GM12891 (cell line): ENCODE results near the gene PTGDR. TPM values are rescaled to one million over a fixed set of nuclear protein-coding genes. Genes with fewer than 3 reads are reported as not detected.

ENCODE experiments used
- DNase-seq: peaks from one replicate; pipeline ENCODE4 v3.0.0; 2011; ENCODE audit warnings: low spot score; ENCODE audit not compliant: insufficient read length
- FAIRE-seq: peaks from 2 replicates; lab custom pipeline; 2011; peaks lifted over from hg19 to GRCh38; lab: Jason Lieb, UNC
- PAX5 ChIP-seq: IDR thresholded peaks from 2 replicates; pipeline ENCODE4 v1.6.1; 2011; ENCODE audit warnings: low read length, moderate library complexity, mild to moderate bottlenecking; ENCODE audit not compliant: insufficient read depth, severe bottlenecking
- POLR2A ChIP-seq: IDR thresholded peaks from 2 replicates; pipeline ENCODE4 v1.6.1; 2011; ENCODE audit warnings: low read depth, low read length, control low read depth
- POLR2AphosphoS5 ChIP-seq: IDR thresholded peaks from 2 replicates; pipeline ENCODE4 v1.6.1; 2011; ENCODE audit warnings: low read depth, low read length, control low read depth
- POU2F2 ChIP-seq: IDR thresholded peaks from 2 replicates; pipeline ENCODE4 v1.6.1; 2011; ENCODE audit warnings: low read depth, mild to moderate bottlenecking, control low read depth, low read length, moderate library complexity
- SPI1 ChIP-seq: IDR thresholded peaks from 2 replicates; pipeline ENCODE4 v1.6.1; 2011; ENCODE audit warnings: low read depth, low read length, control low read depth
- TAF1 ChIP-seq: IDR thresholded peaks from 2 replicates; pipeline ENCODE4 v1.6.1; 2011; ENCODE audit warnings: low read depth, low read length, control low read depth
- polyA plus RNA-seq: library from polyadenylated mRNA; unstranded; fragments of >200 nt; gene quantifications from one replicate; pipeline ENCODE4 v1.2.1, GENCODE V29; 2012; ENCODE audit warnings: low read depth, missing spikeins, inconsistent platforms; ENCODE audit not compliant: missing spikeins

Gene PTGDR
- not detected for polyA plus RNA-seq

- DNase-seq (no peak), FAIRE-seq (no peak)
- TF ChIP-seq TAF1 (no peak), POLR2AphosphoS5 (no peak), POLR2A (no peak), SPI1 (no peak), PAX5 (no peak), POU2F2 (no peak)
These were observed at the start of gene PTGDR for GRCh38 chr14:52267501-52268278. Gene PTGDR, plus strand, starts transcription at chr14:52267698. Its CDS starts 117 bp downstream, at chr14:52267815.

GRCh38 chr14:52219488-52220084, 47.9 kb upstream of the PTGDR start:
- TF ChIP-seq TAF1: no peak
- TF ChIP-seq POLR2AphosphoS5: no peak
- no peak for TF ChIP-seq SPI1
- TF ChIP-seq PAX5: no peak
- no peak for TF ChIP-seq POU2F2
- no peak for TF ChIP-seq POLR2A
- FAIRE-seq (no peak), DNase-seq (no peak)

DNA sequence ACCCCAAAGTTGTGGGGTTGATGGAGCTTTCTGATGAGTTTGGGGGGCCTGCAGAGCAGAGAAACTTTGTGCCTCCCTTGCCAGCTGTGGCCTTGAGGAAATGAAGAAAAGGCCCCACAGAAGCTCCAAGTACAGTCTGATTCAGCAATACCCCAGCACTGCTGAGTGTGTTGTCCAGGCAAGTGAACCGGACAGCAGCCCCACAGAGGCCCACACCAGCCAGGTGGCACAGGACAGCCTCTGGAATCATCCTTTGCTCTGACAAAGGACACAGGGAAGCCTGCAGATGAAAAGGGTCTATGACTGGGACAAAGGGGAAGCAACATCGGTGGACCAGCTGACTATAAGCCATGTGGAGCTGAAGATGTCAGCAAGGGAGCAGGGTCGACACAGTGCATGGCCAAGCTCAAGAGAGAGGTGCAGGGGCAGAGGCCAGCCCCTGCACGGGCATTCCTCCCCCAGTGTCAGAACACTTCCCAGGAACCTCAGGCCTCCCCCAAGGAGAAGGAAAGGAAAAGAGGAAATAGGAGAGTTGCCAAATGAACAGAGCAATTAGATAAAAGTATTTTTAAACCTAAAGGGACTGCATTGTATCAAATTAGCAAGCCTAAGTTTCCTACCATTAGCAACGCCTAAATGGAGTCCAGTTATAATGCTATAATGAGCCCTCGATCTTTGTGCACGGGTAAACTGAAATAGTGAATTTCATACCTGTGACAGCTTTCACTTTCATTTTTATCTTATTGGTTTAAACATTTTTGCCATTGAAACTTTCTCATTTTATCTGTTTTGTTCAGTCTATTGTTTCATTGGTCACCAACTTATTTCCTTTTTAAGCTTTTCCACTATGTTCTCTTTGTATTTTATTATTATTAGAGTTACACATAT, 46.3 kb upstream of the PTGDR start:
- TF ChIP-seq POLR2A (no peak), SPI1 (no peak), PAX5 (no peak), POU2F2 (no peak), TAF1 (no peak), POLR2AphosphoS5 (no peak)
- FAIRE-seq (no peak), DNase-seq (no peak)

- FAIRE-seq: no peak
- no peak for TF ChIP-seq SPI1
- no peak for TF ChIP-seq POU2F2
- no peak for TF ChIP-seq PAX5
- no peak for TF ChIP-seq TAF1
- no peak for TF ChIP-seq POLR2A
- TF ChIP-seq POLR2AphosphoS5: no peak
- no peak for DNase-seq
These were observed 44.6 kb upstream of the PTGDR start for GRCh38 chr14:52222901-52223300.

GRCh38 chr14:52227619-52228222, 39.8 kb upstream of the PTGDR start:
- FAIRE-seq: no peak
- DNase-seq: no peak
- TF ChIP-seq SPI1: peak; percentile 62
- no peak for TF ChIP-seq POLR2A

DNA sequence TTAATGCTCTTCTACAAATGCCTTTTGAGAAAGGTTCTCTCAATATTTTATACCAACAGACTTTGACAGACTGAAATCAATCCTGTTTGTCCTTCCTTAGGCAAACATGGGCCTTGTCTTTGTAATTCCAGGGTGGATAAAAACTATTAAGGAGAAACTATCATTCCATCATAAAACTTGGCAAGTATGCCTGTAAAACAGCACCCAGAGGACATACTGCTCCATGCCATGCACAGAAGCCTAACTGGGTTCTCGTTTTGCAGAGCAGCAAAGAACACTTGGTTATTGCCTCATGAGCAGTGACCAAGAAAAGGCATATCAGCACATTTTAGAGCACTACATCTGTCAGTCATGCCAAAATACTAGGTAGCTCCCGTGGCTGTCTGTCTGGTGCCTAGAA, 33.8 kb upstream of the PTGDR start:
- TF ChIP-seq PAX5 (no peak), POLR2A (no peak), TAF1 (no peak), POU2F2 (no peak)
- FAIRE-seq (no peak), DNase-seq (no peak)

- no peak for FAIRE-seq
- TF ChIP-seq POLR2AphosphoS5: no peak
- no peak for TF ChIP-seq POU2F2
- no peak for TF ChIP-seq TAF1
- no peak for TF ChIP-seq SPI1
- no peak for TF ChIP-seq POLR2A
- TF ChIP-seq PAX5: no peak
- no peak for DNase-seq
These were observed 32.1 kb upstream of the PTGDR start for GRCh38 chr14:52235434-52235833.

- DNase-seq (no peak), FAIRE-seq (no peak)
- no peak for TF ChIP-seq SPI1
- no peak for TF ChIP-seq POLR2A
- TF ChIP-seq TAF1: no peak
- no peak for TF ChIP-seq POU2F2
- TF ChIP-seq PAX5: no peak
- TF ChIP-seq POLR2AphosphoS5: no peak
These were observed 31.5 kb upstream of the PTGDR start for GRCh38 chr14:52235866-52236510.

- FAIRE-seq (no peak), DNase-seq (no peak)
- TF ChIP-seq POLR2A (no peak), SPI1 (no peak), TAF1 (no peak), POLR2AphosphoS5 (no peak), POU2F2 (no peak), PAX5 (no peak)
These were observed 28.8 kb upstream of the PTGDR start for GRCh38 chr14:52238682-52239081.
